Measurements from ENCODE around the gene TST. TPM values are rescaled to one million over a fixed set of nuclear protein-coding genes. Genes with fewer than 3 reads are reported as not detected.

Gene TST
- total RNA-seq, 3 donors from 2014 or later (not counting 1 experiment from before 2014, with no cell fraction given): 3.1 to 4.9 (median 4.3) TPM

- Mint-ChIP-seq H3K9me3 (peaks cover 0 to 8% of the 10 kb centered on the region in 2 donors), H3K4me3 (no peak overlapping the region), H3K4me1 (no peaks in the 10 kb centered on the region), H3K27me3 (ENCODE audit: low read depth in 2 of 2) (peaks cover 23 to 27% of the 10 kb centered on the region in 2 donors), H3K36me3 (no peaks in the 10 kb centered on the region), H3K27ac (no peak overlapping the region)
- H3K27ac ChIP-seq (ENCODE audit: low read length): no peak overlapping the region
- no peak for TF ChIP-seq CTCF (IDR thresholded peaks at IDR 0.05)
- 79% methylated on average over 10 of the region's 12 CpGs for WGBS (ENCODE audit: insufficient coverage)
- no peak overlapping the region for H3K4me3 ChIP-seq (ENCODE audit: low read length)
- H3K27me3 ChIP-seq (ENCODE audit: control insufficient read depth, insufficient read depth, low read length): peaks cover 10% of the 10 kb centered on the region
- intact Hi-C loops (cut with micrococcal nuclease): no loop called here
- H3K36me3 ChIP-seq (ENCODE audit: control insufficient read depth, insufficient read depth, low read length): no peaks in the 10 kb centered on the region
- H3K4me1 ChIP-seq (ENCODE audit: control insufficient read depth, insufficient read depth, low read length): no peaks in the 10 kb centered on the region
- H3K9me3 ChIP-seq (ENCODE audit: control insufficient read depth, insufficient read depth, low read length): peaks cover 12% of the 10 kb centered on the region
- no peak for ATAC-seq
- no peak for DNase-seq
Observed at GRCh38 chr22:36988075-36988832, 31.0 kb downstream of the TST start.

- ATAC-seq (no peak), DNase-seq (peak in 1 of 2 donors; percentile 39)
- H3K27me3 ChIP-seq (ENCODE audit: control insufficient read depth, insufficient read depth, low read length): peaks cover 10% of the 10 kb centered on the region
- no peaks in the 10 kb centered on the region for H3K4me1 ChIP-seq (ENCODE audit: control insufficient read depth, insufficient read depth, low read length)
- no peak overlapping the region for H3K4me3 Mint-ChIP-seq
- WGBS (ENCODE audit: insufficient coverage): 53% methylated on average over 7 of the region's 8 CpGs
- H3K9me3 Mint-ChIP-seq: peaks cover 0 to 8% of the 10 kb centered on the region in 2 donors
- H3K27me3 Mint-ChIP-seq (ENCODE audit: low read depth in 2 of 2): peaks cover 27 to 28% of the 10 kb centered on the region in 2 donors
- no peaks in the 10 kb centered on the region for H3K36me3 Mint-ChIP-seq
- no peak overlapping the region for H3K4me3 ChIP-seq (ENCODE audit: low read length)
- no peaks in the 10 kb centered on the region for H3K36me3 ChIP-seq (ENCODE audit: control insufficient read depth, insufficient read depth, low read length)
- intact Hi-C loops (cut with micrococcal nuclease): no loop called here
- no peak overlapping the region for H3K27ac ChIP-seq (ENCODE audit: low read length)
- no peak overlapping the region for H3K27ac Mint-ChIP-seq
- peak; percentile 65 for TF ChIP-seq CTCF (IDR thresholded peaks at IDR 0.05)
- no peaks in the 10 kb centered on the region for H3K4me1 Mint-ChIP-seq
- H3K9me3 ChIP-seq (ENCODE audit: control insufficient read depth, insufficient read depth, low read length): peaks cover 12% of the 10 kb centered on the region
Observed at GRCh38 chr22:36986242-36986821, 32.9 kb downstream of the TST start.

GRCh38 chr22:36985211-36985889 lies 33.9 kb downstream of the TST start:
- Histone ChIP-seq H3K36me3 (ENCODE audit: control insufficient read depth, insufficient read depth, low read length) (no peaks in the 10 kb centered on the region), H3K9me3 (ENCODE audit: control insufficient read depth, insufficient read depth, low read length) (peaks cover 12% of the 10 kb centered on the region), H3K27ac (ENCODE audit: low read length) (no peak overlapping the region), H3K27me3 (ENCODE audit: control insufficient read depth, insufficient read depth, low read length) (peaks cover 10% of the 10 kb centered on the region), H3K4me1 (ENCODE audit: control insufficient read depth, insufficient read depth, low read length) (no peaks in the 10 kb centered on the region), H3K4me3 (ENCODE audit: low read length) (no peak overlapping the region)
- Mint-ChIP-seq H3K27ac (no peak overlapping the region), H3K9me3 (peaks cover 0 to 8% of the 10 kb centered on the region in 2 donors), H3K4me1 (no peaks in the 10 kb centered on the region), H3K36me3 (no peaks in the 10 kb centered on the region), H3K4me3 (no peak overlapping the region), H3K27me3 (ENCODE audit: low read depth in 2 of 2) (peaks cover 18 to 24% of the 10 kb centered on the region in 2 donors)
- intact Hi-C loops (cut with micrococcal nuclease): no loop called here
- 87% methylated on average over 10 of the region's 10 CpGs for WGBS (ENCODE audit: insufficient coverage)
- DNase-seq (no peak), ATAC-seq (no peak)
- no peak for TF ChIP-seq CTCF (IDR thresholded peaks at IDR 0.05)
